NB4 (cell line): ENCODE data around the gene ARHGEF10L.

Experiments used
- CTCF ChIP-seq: IDR thresholded peaks from one replicate; pipeline ENCODE4 v1.5.1; 2012; ENCODE audit warnings: low read depth, low read length
- POLR2A ChIP-seq: IDR thresholded peaks from 2 replicates; pipeline ENCODE4 v1.6.1; 2011; ENCODE audit warnings: mild to moderate bottlenecking; ENCODE audit not compliant: insufficient read length; ENCODE audit errors: extremely low read depth

DNA sequence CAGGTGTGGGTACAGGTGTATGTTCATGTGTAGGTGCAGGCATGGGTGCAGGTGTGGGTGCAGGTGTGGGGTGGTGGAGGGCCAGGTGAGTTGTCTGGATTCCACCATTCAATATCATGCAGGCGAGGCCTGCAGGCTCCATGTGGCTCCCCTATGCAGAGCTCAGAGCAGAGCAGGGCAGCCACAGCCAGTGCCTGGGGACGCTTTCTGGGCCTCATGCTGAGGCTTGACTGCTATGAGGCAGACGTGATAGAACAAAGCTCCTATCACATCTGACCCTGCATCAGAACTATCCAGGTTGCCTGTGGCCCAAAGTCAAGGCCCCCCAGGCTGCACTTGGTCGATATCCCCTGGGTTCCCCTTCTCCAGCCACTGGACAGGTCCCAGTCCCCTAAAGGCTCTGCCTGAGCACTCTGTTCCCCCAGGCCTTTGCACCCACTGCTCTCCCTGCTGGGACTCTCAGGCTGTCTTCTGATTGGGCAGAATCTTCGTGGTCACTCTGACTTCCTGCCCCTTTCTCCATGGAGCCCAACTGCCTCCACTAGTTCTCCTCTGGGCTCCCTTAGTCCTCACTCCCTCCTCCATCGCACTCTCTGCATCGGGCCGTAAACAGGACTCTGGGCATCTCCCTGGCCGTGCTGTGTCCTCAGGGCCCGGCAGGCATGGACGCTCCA lies 137.0 kb downstream of the ARHGEF10L start:
- TF ChIP-seq POLR2A (no peak), CTCF (no peak)
